GM12874 (cell line): ENCODE measurements around the gene UPP1.

Experiments
- TF ChIP-seq, protein P1 (sequence below): IDR thresholded peaks from 2 replicates; pipeline ENCODE4 v1.5.1; 2011; ENCODE audit warnings: low read depth, mild to moderate bottlenecking, control low read depth, low read length, moderate library complexity; ENCODE audit not compliant: insufficient read depth

UPP1 gene

DNA sequence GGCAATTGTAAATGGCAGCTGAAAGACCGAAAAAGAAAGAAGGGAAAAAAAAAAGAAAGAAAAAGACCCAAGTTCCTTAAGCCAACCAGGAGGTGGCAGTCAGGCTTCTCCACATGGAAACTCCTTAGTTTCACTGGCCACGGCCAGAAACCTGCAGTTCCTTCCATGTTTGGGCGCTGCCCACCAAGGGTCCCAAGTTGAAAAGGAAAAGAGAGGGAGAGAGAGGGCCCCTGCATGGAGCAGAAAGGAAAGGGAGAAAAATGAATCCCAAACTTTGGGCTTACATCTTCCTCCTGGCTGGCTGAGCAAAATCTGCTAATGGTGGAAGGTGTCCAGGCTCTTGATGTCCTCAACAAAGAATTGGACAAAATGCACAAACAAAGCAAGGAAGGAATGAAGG is 50.4 kb downstream of the UPP1 start:
- TF ChIP-seq, protein P1, sequence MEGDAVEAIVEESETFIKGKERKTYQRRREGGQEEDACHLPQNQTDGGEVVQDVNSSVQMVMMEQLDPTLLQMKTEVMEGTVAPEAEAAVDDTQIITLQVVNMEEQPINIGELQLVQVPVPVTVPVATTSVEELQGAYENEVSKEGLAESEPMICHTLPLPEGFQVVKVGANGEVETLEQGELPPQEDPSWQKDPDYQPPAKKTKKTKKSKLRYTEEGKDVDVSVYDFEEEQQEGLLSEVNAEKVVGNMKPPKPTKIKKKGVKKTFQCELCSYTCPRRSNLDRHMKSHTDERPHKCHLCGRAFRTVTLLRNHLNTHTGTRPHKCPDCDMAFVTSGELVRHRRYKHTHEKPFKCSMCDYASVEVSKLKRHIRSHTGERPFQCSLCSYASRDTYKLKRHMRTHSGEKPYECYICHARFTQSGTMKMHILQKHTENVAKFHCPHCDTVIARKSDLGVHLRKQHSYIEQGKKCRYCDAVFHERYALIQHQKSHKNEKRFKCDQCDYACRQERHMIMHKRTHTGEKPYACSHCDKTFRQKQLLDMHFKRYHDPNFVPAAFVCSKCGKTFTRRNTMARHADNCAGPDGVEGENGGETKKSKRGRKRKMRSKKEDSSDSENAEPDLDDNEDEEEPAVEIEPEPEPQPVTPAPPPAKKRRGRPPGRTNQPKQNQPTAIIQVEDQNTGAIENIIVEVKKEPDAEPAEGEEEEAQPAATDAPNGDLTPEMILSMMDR = no peak

DNA sequence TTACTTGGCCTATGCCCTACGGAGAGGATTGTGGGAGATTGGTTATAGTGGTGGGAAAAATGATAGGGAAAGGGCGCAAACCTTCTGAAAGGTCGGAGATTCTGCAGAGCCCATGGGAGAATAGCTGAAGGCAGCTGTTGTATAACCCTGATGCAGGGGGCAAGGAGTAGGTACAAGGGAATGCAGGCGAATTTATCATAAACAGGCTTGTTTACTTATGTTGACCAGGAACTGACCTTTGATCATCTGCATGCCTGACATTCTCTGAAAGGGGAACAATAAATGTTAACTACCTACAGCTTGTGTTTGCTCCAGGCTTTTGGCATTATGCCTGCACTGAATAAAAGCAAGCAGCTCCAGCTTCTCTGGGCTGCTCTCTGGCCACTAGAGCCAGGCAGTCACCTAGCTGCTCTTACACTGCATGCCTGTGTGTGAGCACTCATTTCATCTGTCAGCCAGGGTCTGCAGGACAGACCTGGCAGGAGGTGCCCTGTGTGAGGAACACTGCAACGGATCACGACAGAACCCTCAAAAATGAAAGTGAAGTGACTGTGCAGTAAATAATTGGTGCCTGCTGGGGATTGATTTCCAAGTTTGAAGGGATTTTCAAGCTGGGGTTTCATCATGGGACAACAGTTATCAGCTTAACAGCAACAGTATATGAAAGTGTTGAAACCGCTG is 51.1 kb downstream of the UPP1 start:
- TF ChIP-seq, protein P1 = no peak

DNA sequence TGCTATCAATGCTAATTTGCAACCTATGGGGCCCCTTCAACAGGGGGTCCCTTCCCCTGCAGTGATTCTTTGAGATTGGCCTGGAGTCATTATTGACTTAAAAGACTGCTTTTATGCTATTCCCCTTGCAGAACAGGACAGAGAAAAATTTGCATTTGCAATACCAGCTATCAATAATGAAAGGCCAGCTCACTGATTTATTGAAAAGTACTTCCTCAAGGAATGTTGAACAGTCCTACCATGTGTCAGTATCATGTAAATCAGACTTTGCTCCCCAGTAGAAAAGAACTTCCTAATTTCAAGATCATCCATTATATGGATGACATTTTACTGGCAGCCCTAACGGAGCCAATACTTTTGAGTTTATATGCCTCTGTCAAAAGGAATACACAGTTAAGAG is 52.5 kb downstream of the UPP1 start:
- TF ChIP-seq, protein P1 = no peak

DNA sequence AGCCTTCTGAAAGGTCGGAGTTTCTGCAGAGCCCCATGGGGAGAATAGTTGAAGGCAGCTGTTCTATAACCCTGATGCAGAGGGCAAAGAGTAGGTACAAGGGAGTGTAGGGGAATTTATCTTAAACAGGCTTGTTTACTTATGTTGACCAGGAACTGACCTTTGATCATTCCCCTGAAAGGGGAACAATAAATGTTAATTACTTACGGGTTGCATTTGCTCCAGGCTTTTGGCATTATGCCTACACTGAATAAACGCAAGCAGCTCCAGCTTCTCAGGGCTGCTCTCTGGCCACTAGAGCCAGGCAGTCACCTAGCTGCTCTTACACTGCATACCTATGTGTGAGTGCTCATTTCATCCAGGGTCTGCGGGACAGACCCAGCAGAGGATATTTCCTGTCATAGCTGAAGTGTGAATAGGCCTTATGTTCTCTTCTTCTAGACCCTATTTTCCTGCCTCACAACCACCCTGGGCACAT is 55.3 kb downstream of the UPP1 start:
- TF ChIP-seq, protein P1 = no peak

DNA sequence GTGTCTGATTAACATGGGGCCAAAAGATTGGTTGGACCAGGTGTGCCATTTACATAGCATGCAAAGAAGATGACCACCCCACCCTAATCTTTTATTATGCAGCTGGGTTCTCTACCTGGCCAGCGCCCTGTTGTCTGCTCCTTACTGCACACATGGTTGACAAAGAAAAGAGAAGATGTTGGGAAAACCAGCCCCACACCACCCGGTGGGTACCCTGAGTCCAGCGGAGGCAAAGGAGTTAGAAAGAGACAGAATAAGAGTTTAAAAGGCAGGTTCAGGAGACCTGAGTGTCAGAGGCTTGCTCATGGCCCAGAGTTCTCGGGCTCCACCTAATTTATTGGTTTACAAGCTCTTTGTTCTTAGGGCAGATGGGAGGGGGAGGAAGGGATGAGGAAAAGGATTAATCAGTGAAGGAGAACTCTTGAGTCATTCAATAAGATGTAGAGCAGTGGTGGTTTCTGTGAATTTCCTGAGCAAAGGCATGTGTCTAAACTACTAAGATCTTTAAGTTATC is 58.1 kb downstream of the UPP1 start:
- TF ChIP-seq, protein P1 = no peak

DNA sequence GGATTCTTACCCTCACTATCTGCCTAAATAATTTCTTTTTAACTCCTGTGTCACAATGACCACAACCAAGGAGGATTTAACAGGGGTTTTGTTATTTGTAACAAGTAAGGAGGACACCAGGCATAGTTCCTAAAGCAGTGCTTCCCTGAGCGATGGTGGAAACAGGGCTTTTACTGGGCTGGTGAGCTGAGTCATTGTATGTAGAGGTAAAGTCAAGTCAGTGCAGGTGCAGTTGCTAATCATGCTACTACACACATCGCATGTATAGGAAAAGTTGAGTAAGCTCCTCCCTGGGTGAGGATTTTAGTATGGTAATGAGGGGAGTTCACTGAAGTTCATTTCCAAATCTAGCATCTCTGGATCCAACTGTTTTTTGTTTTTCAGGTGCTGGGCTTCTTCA is 59.2 kb downstream of the UPP1 start:
- TF ChIP-seq, protein P1 = no peak

DNA sequence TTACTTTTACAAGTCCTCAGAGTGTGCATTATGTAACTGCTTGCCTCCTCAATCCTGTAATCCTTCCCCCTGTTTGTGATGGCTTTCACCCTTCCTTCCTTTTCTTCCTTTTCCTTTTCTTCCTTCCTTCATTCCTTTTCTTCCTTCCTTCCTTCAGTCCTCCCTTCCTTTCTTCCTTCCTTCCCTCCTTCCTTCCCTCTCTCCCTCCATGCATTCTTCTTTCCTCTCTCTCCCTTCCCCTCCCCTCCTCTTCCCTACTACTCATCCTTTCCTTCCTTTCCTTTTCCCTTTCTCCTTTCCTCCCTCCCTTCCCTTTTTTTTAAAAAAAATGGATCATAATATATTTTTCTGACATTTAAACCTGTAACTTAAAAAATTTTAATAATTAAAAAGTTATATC is 60.0 kb downstream of the UPP1 start:
- TF ChIP-seq, protein P1 = no peak
